GM12872 (cell line): ENCODE data around the gene RAMACL.

Source experiments
- TF ChIP-seq, protein P1 (sequence below): IDR thresholded peaks from 3 replicates; pipeline ENCODE4 v1.5.1; 2011; ENCODE audit warnings: low read depth, mild to moderate bottlenecking, low read length, moderate library complexity; ENCODE audit not compliant: insufficient read depth

The RAMACL gene

DNA sequence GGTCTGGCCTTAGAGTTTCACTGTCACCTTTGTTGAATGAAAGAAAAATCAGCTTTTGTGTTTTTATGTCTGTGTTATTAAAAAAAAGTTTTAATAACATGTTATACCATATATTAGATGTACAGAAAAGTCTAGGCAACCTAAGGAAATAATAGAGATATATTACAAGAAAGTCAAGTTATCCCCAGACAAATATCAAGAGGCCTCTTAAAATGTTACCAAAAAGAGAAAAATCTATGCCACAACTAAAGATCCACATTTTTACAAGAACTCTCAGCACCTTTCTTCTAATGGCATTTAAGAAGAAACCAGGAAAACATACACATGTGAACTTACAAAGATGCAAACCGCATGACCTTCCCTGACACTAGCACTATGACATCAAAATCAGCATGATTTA is 26.8 kb downstream of the RAMACL start:
- TF ChIP-seq, protein P1, sequence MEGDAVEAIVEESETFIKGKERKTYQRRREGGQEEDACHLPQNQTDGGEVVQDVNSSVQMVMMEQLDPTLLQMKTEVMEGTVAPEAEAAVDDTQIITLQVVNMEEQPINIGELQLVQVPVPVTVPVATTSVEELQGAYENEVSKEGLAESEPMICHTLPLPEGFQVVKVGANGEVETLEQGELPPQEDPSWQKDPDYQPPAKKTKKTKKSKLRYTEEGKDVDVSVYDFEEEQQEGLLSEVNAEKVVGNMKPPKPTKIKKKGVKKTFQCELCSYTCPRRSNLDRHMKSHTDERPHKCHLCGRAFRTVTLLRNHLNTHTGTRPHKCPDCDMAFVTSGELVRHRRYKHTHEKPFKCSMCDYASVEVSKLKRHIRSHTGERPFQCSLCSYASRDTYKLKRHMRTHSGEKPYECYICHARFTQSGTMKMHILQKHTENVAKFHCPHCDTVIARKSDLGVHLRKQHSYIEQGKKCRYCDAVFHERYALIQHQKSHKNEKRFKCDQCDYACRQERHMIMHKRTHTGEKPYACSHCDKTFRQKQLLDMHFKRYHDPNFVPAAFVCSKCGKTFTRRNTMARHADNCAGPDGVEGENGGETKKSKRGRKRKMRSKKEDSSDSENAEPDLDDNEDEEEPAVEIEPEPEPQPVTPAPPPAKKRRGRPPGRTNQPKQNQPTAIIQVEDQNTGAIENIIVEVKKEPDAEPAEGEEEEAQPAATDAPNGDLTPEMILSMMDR, result no peak

DNA sequence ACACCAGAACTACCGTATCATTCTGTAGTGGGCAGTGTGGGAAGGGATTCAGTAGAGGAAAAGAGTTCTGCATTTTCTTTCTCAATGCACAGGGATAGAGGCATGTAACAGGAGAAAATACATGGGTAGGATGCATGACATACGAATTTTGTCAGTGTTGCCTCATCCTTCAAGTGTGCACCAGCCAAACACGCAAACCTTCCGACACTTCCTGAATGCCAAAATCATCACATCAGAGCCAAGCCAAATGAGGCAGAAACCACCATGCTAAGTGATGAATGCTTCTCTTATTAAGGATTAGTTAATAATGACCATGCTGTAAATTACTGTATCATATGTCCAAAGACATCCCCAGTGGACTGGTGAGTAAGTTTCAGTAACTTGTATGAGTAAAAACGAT is 27.3 kb downstream of the RAMACL start:
- TF ChIP-seq, protein P1, result no peak

DNA sequence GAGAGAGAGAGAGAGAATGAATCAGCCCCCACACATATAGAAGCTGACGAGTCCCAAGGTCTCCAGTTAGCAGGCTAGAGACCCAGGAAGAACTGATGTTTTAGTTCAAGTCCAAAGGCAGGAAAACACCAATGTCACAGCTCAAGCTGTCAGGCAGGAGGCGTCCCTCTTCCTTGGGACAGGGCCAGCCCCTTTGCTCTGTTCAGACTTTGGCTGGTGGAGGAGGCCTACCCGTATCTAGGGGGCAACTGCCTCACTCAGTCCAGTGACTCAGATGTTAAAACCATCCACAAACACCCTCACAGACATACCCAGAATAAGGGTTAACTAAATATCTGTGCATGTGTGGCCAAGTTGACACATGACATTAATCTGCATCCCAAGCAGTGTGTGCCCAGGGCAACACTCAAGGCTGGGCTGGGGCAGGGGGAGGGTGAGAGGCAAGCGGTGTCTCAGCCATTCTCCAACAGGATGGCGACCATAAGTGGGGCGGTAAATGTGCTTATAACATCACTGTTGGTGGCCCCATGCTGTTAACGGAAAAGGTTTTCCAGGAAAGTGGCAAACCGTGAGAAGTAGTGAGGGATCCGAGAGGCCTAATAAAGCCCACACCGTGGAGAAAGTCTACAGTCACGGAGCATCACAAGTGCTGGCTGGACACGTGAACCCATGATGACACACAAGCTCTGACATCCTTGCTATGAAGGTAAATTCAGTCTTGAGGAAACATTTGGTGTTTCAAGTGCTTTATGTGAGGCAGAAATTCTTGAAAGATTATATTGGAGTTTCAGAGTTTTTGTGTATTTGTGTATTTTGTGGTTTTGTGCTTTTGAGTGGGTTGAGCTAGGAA is 28.1 kb downstream of the RAMACL start:
- TF ChIP-seq, protein P1, result no peak

DNA sequence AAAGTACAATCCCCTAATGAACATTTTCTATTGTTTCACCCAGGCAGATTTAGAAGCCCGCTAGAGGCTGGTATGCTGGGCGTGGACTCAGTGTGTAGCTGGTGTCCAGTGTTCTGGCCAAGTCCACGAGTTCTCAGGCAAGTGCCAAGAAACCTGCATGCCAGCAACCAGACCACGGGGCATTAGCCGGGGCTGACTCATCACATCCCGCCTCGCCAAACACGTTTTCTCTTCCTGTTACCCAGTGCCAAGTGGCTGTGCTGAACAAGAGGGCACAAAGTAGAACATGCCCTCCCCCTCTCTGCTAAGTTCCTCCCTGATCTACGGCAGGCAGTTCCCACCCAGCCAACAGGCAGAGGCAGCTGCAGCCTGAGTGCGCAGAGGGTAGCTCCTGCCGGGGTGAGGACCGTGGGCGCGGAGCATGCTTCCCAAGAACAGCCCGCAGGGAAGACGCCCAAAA is 29.6 kb downstream of the RAMACL start:
- TF ChIP-seq, protein P1, result no peak

DNA sequence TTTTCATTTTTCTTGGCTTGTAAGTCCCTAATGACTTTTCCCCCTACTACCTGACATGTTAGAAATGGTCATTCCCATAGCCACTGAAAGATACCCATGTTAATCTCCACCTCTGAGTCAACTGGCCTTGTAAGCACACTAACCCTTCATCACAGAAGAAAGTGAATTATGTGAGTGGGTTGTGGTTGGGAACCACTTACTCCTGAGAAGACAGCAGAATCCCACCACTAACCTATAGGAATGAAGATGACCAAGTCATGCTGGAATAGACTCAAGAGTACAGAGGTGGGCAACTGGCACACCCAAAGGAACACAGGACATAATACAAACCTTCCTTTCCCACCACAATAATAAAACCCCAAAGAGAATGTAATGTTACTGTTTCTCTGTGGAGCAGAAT is 30.1 kb downstream of the RAMACL start:
- TF ChIP-seq, protein P1, result no peak

DNA sequence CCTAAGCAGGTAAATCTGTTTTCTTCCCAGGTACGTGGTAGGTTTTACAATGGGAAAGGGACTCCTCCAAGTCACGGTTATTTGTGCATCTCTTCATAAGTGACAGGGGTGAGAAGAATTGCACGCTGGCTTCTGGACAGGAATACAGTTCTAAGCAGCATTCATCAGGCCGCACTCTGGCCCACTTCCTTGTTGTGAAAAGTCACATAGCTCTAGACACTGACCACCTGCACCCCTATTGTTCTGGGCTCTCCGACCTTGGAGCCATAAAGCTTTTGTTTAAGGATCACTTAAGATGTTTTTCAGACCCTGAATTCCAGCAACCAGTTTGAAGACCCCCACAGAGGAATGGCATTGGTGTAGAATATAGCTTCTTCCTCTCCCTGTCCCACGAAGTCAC is 31.4 kb downstream of the RAMACL start:
- TF ChIP-seq, protein P1, result no peak

DNA sequence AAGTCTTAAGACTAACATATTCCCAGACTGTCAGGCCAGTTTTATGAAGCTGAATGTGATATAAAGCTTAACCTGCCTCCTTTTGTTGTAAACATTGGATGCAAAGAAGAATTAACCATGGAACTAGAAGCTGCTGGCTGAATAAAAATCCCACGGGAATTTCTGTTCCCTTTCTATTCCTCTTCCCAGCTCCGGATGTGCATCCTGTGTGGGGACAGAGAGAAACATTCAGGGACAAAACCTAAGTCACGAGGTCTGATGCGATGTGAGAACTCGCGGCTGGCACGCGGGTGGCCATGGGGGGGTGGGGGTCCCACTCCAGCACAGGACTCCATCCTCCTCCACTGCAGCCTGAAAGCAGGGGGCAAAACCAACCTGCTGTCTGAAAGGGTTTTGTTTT is 32.2 kb downstream of the RAMACL start:
- TF ChIP-seq, protein P1, result no peak
